GM21717 (cell line): ENCODE results near the gene LIMA1.
"Not testable (repeated sequence)": the region's sequence is repeated elsewhere in the genome, so short reads cannot be mapped to it uniquely, and the experiment has no call there.

Experiments
- ATAC-seq: cut with Tn5 transposase; IDR thresholded peaks from one replicate; pipeline ENCODE4 v1.9.1; 2021; ENCODE audit warnings: mild to moderate bottlenecking, moderate library complexity; ENCODE audit not compliant: unreplicated experiment

LIMA1 gene

GRCh38 chr12:50220363-50220995 lies 62.8 kb downstream of the LIMA1 start:
- ATAC-seq: no peak

DNA sequence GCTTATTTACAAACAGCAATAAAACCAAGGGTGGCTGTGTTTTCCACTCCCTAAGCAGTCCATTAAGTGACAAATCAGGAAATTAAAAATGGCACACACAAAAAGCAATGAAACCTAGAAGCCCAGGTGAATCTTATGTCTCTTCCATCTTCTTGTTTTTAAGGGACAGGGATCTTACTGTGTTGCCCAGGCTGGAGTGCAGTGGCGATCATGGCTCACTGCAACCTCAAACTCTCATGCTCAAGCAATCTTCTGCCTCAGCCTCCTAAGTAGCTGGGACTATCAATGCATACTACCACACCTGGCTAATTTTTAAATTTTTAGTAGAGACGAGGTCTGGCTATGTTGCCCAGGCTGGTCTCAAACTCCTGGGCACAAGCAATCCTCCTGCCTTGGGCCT lies 63.8 kb downstream of the LIMA1 start:
- ATAC-seq: no peak

DNA sequence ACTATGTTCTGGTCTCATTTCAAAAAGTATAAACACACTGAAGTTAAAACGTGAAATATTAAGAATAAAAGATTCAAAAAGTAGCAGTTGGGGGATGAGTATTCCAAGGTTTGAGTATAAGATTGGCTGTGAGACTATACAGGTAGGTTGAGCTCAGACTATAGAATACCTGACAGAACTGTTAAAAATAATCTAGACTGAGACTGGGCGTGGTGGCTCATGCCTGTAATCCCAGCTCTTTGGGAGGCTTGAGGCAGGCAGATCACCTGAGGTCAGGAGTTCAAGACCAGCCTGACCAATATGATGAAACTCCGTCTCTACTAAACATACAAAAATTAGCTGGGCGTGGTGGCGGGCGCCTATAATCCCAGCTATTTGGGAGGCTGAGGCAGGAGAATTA lies 64.3 kb downstream of the LIMA1 start:
- not testable (repeated sequence) for ATAC-seq

GRCh38 chr12:50218386-50218785 lies 64.9 kb downstream of the LIMA1 start:
- no peak for ATAC-seq

GRCh38 chr12:50217202-50217601 lies 66.1 kb downstream of the LIMA1 start:
- no peak for ATAC-seq

GRCh38 chr12:50215033-50215432 lies 68.3 kb downstream of the LIMA1 start:
- no peak for ATAC-seq

- no peak for ATAC-seq
Measured at GRCh38 chr12:50214018-50214417, 69.3 kb downstream of the LIMA1 start.

- ATAC-seq: no peak
Measured at GRCh38 chr12:50213439-50213838, 69.9 kb downstream of the LIMA1 start.

DNA sequence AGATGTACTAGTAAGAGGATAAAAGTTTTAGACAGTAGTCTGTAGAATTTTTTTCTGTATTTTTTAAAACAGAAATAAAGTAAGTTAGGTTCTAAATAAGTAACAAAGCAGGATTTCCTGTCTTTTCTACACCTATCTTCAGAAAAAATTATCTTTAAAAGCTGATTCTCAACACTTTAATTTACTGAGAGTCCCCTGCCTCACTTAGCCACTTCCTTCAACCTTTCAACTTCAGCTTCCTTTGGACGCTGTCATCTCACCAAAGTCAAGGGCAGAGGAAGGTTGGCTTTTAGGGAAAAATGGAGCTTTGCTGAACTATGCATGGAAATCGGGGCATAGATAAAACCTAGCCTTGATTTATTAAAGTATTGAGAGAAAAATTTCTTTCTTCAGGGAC lies 71.3 kb downstream of the LIMA1 start:
- ATAC-seq: no peak

GRCh38 chr12:50211392-50212070 lies 71.8 kb downstream of the LIMA1 start:
- ATAC-seq: no peak

GRCh38 chr12:50207424-50207823 lies 75.9 kb downstream of the LIMA1 start:
- no peak for ATAC-seq

DNA sequence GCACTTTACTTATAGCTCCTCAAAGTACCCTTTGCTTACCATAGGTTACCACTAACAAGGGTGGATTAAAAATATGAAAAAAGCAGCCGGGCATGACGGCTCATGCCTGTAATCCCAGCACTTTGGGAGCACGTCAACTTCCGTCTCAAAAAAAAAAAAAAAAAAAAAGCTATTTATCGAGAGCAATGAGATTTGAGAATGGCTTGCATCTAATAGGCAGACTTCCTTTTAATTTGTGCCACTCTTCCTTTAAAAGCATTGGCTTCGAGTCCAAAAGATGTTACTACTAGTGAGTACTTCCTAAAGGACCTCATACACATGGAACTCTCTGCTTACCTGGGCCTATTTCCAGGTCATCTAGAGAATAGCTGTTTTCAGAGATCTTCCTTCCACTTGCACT lies 77.7 kb downstream of the LIMA1 start:
- no peak for ATAC-seq

GRCh38 chr12:50203691-50204090 lies 79.6 kb downstream of the LIMA1 start:
- ATAC-seq: no peak

DNA sequence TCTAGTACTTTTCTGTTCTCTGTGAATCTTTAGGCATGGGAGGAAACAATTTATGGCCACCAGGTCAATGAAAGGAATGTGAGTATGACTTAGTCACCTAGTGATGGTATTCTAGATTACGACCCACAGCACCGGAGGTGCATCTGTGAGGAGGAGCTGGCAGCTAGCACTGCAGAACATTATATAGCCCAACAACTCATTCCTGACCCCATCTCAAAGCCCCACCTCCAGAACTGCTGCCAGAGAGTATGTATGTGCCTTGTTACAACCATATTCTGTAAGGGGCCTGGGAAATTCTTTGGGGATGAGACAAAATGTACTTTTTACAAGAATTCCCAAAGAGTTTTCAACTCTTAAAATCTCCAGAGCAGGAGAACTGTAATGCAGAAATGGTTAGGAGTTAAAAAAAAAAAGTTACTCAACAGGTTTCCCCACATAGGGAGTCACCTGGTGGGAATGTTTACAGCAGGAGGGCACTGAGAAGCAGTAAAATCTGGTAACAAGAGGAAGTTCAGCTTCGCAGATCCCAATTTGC lies 81.3 kb downstream of the LIMA1 start:
- ATAC-seq: no peak

DNA sequence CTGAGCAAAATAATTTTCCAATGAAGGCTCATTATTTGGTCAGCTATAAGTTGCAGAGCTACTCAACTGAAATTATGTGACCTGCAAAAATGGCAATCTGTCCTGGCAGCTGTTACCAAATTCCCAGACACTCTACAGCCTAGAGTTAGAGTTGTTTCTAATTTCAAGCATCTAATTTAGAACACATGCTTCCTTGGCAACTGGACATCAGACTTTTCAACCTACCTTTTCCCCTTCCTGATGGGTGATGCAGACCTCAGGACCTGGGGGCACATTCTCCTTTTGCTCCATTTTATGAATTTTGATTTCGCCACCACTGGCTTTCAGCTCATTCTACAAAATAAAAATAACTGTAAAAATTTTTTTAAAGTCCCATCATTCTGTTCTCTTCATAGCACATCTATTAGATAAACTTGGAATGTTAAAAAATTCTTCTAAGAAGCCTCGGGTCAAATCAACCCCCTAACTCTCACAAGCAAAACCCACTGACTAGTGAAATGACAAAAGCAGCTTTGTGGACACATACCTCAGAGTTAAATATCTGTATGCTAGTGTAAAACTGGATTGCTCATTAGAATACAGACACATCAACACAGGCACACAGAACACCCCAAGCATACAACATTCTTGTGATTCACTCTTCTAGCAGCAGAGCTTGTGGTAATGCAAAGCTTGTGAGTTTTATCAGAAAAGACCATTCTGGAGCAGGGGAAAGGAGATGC lies 82.6 kb downstream of the LIMA1 start:
- ATAC-seq: no peak

DNA sequence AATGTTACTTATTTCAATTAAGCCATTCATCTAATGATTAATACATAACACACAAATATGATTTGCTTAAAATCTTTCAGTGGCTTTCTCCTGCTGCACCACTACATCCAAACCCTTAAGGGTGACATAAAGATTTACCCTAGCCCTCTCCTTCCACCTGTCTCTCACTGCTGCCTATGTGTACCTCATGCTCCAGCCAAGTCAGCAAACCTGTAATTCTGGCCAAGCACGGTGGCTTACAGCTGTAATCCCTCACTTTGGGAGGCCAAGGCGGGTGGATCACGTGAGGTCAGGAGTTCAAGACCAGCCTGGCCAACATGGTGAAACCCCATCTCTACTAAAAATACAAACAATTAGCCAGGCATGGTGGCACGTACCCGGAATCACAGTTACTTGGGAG lies 84.5 kb downstream of the LIMA1 start:
- ATAC-seq: no peak

DNA sequence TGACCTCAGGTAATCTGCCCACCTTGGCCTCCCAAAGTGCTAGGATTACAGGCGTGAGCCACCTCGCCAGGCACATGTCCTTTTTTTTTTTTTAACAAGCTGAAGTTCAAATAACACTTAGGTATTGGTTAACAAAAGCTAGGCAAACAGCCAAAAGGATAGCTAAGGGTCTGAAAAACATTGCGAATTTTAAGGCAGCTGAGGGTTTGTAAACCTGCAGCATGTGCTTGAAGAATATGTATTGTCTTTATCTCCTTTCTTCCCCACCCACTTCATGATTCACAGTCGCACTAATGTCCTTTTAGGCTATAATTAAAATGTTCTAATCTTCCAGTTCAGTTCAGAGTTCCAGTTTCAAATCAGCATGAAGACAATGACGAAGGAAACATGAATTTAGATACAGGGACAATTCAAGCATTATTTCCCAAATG lies 86.0 kb downstream of the LIMA1 start:
- no peak for ATAC-seq

GRCh38 chr12:50196537-50196936 lies 86.8 kb downstream of the LIMA1 start:
- ATAC-seq: no peak

- no peak for ATAC-seq
Measured at GRCh38 chr12:50195832-50196231, 87.5 kb downstream of the LIMA1 start.

- ATAC-seq: no peak
Measured at GRCh38 chr12:50192908-50193307, 90.4 kb downstream of the LIMA1 start.

- no peak for ATAC-seq
Measured at GRCh38 chr12:50192236-50192635, 91.1 kb downstream of the LIMA1 start.

DNA sequence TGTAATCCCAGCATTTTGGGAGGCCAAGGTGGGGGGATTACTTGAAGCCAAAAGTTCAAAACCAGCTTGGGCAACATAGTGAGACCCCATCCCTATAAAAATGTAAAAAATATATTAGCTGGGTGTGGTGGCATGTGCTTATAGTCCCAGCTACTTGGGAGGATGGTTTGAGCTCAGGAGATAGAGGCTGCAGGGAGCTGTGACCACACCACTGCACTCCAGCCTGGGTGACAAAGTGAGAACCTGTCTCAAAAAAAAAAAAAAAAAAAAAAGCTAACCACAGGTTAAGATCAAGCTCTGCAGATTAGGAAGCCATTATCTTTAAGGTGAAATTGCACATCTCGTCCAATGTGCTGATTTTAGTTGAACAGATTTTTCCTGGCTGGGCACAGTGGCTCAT lies 92.5 kb downstream of the LIMA1 start:
- no peak for ATAC-seq
